ENCODE data around the gene AGAP1. TPM values are rescaled to one million over a fixed set of nuclear protein-coding genes. Genes with fewer than 3 reads are reported as not detected.

Gene AGAP1
- total RNA-seq, 1 experiment from 2014 or later, result 25.8 TPM

GRCh38 chr2:235582081-235582686 lies 88.3 kb downstream of the AGAP1 start:
- no peaks in the 10 kb centered on the region for H3K27me3 ChIP-seq (ENCODE audit: insufficient read depth, low read length)
- no peak for TF ChIP-seq CTCF (conservative IDR thresholded peaks at IDR 0.05)
- H3K56ac ChIP-seq (ENCODE audit: insufficient read length, low read depth, low read length), result no peak overlapping the region
- no peak overlapping the region for H2BK12ac ChIP-seq (ENCODE audit: insufficient read length, low read depth, low read length)
- Mint-ChIP-seq H3K9me3 (peaks cover 3 to 4% of the 10 kb centered on the region in 2 experiments; a peak in 4 of 5 replicates), H3K36me3 (ENCODE audit: insufficient read depth in 1 of 3, low read depth in 3 of 3) (peaks cover 2 to 6% (median 3%) of the 10 kb centered on the region in 3 experiments; a peak in 5 of 7 replicates), H3K4me3 (no peak overlapping the region), H3K4me1 (peaks cover 67 to 73% of the 10 kb centered on the region in 2 experiments), H3K27me3 (ENCODE audit: low read depth) (no peaks in the 10 kb centered on the region), H3K27ac (no peak overlapping the region; a peak in 2 of 7 replicates)
- no peak overlapping the region for H3K27ac ChIP-seq (ENCODE audit: insufficient read length, low read depth, low read length)
- H2BK120ac ChIP-seq (ENCODE audit: low read depth, low read length, poor library complexity, severe bottlenecking), result no peak overlapping the region
- H3K9ac ChIP-seq (ENCODE audit: extremely low read depth, insufficient read length, low read length), result no peak overlapping the region
- H2BK15ac ChIP-seq (ENCODE audit: low read depth, low read length), result no peak overlapping the region
- no peak overlapping the region for H3K4me2 ChIP-seq (ENCODE audit: insufficient read depth, insufficient read length, low read length)
- no peak overlapping the region for H3K14ac ChIP-seq (ENCODE audit: insufficient read depth, low read length)
- no peaks in the 10 kb centered on the region for H4K20me1 ChIP-seq (ENCODE audit: control insufficient read depth, insufficient read depth, insufficient read length)
- H2AFZ ChIP-seq (ENCODE audit: low read length), result no peak overlapping the region
- no peaks in the 10 kb centered on the region for H3K23me2 ChIP-seq (ENCODE audit: insufficient read length, low read depth, low read length, poor library complexity, severe bottlenecking)
- no peak overlapping the region for H4K5ac ChIP-seq (ENCODE audit: insufficient read length, low read depth, low read length)
- H3K4ac ChIP-seq (ENCODE audit: low read depth, low read length), result no peak overlapping the region
- H3K23ac ChIP-seq (ENCODE audit: insufficient read length, low read depth, low read length), result no peak overlapping the region
- WGBS (ENCODE audit: extremely low coverage, insufficient read length, low lambda C conversion rate), result no CpG with 5 or more reads among the region's 9 CpGs
- H4K91ac ChIP-seq (ENCODE audit: insufficient read length, low read depth, low read length), result no peak overlapping the region
- peaks cover 2% of the 10 kb centered on the region for H3K79me1 ChIP-seq (ENCODE audit: insufficient read depth, low read depth, low read length, poor library complexity, severe bottlenecking)
- H2BK5ac ChIP-seq (ENCODE audit: insufficient read length, low read length), result no peak overlapping the region
- no peak overlapping the region for H3K18ac ChIP-seq (ENCODE audit: insufficient read length, low read depth, low read length)
- no peak overlapping the region for H2BK20ac ChIP-seq (ENCODE audit: low read depth, low read length, poor library complexity, severe bottlenecking)
- H4K8ac ChIP-seq (replicated peaks; ENCODE audit: insufficient read length, low read depth, low read length), result no peak overlapping the region
- H2AK5ac ChIP-seq (ENCODE audit: insufficient read length, low read length), result no peak overlapping the region
- H3K4me1 ChIP-seq (ENCODE audit: insufficient read depth, low read length), result peaks cover 19% of the 10 kb centered on the region
- H3T11ph ChIP-seq (ENCODE audit: low read length), result no peak overlapping the region
- peaks cover 16% of the 10 kb centered on the region; the same call in 1 of the 2 replicates for H3K79me2 ChIP-seq (ENCODE audit: insufficient read depth, low read length)
- no peak for DNase-seq
- no peaks in the 10 kb centered on the region for H3K9me3 ChIP-seq (ENCODE audit: control insufficient read depth, low read depth, low read length)

Measured in H9 (cell line).